B cell (primary cell): ENCODE data around the gene FRMPD1. TPM values are rescaled to one million over a fixed set of nuclear protein-coding genes. Genes with fewer than 3 reads are reported as not detected.

Experiments used
- ATAC-seq: fragments of 200-7000 bp; cut with Tn5 transposase; one replicate; pipeline ENCODE4 v1.10.0; 2021; ENCODE audit warnings: low read depth, mild to moderate bottlenecking, moderate number of reproducible peaks, moderate library complexity
- CTCF ChIA-PET: fragments of 350-600 bp; sonication (Branson Sonifier 250); formaldehyde crosslinking; loops from one replicate; lab custom pipeline; 2021; ENCODE audit warnings: antibody characterized with exemption, inconsistent platforms; lab: Charles Lee
- POLR2A ChIA-PET: fragments of 350-600 bp; sonication (Branson Sonifier 250); formaldehyde crosslinking; loops from one replicate; lab custom pipeline; 2021; ENCODE audit warnings: antibody characterized with exemption; lab: Charles Lee
- DNase-seq: peaks from one replicate; pipeline ENCODE4 v3.0.0; 2013
- H2AFZ ChIP-seq: 2 replicates; pipeline ENCODE4 v1.6.1; 2012; ENCODE audit warnings: mild to moderate bottlenecking, low read depth, low read length; ENCODE audit not compliant: insufficient read depth, poor library complexity, severe bottlenecking
- H3K27ac ChIP-seq, 2 donors: 1 replicate in 1 of 2; 2 replicates in 1 of 2; pipeline ENCODE4 v1.5.1; 2012 to 2013; ENCODE audit warnings: low read length in 2 of 2, mild to moderate bottlenecking in 2 of 2, moderate library complexity in 1 of 2
- H3K27me3 ChIP-seq, 4 experiments: fragments of 200-600 bp in 1 of 4; sonication (generic) in 1 of 4; replicated peaks in 1 of 4; 1 replicate in 2 of 4; 2 replicates in 2 of 4; pipeline versions ENCODE4 v1.6.1 to v1.7.0; 2013 to 2016; ENCODE audit warnings: low read length in 3 of 4, mild to moderate bottlenecking in 2 of 4, mixed read lengths in 1 of 4, moderate library complexity in 1 of 4; ENCODE audit not compliant: insufficient read depth in 4 of 4, control insufficient read depth in 3 of 4; ENCODE audit errors: control extremely low read depth in 1 of 4
- H3K36me3 ChIP-seq, 2 experiments: replicated peaks in 1 of 2; 1 replicate in 1 of 2; 2 replicates in 1 of 2; pipeline versions ENCODE4 v1.6.1 to v1.7.1; 2013; ENCODE audit warnings: low read length in 1 of 2; ENCODE audit not compliant: insufficient read depth in 2 of 2, control insufficient read depth in 1 of 2; ENCODE audit errors: control extremely low read depth in 1 of 2, extremely low read depth in 1 of 2
- H3K4me1 ChIP-seq, 2 donors: fragments of 200-600 bp in 1 of 2; sonication (generic) in 1 of 2; 1 replicate in 1 of 2; 2 replicates in 1 of 2; pipeline versions ENCODE4 v1.5.1 to v1.6.1; 2013 to 2017; ENCODE audit warnings: low read length in 2 of 2; ENCODE audit not compliant: control insufficient read depth in 2 of 2, insufficient read depth in 2 of 2
- H3K4me2 ChIP-seq: replicated peaks from 2 replicates; pipeline ENCODE3; 2012; ENCODE audit warnings: mild to moderate bottlenecking, low read depth, low read length; ENCODE audit not compliant: poor library complexity, severe bottlenecking
- H3K4me3 ChIP-seq, 5 experiments: fragments of 200-600 bp in 1 of 5; sonication (generic) in 1 of 5; 1 replicate in 3 of 5; 2 replicates in 2 of 5; pipeline versions ENCODE4 v1.5.1 to v1.7.0; 2011 to 2016; ENCODE audit warnings: low read length in 4 of 5, mild to moderate bottlenecking in 4 of 5, low read depth in 2 of 5, control low read depth in 1 of 5, moderate library complexity in 1 of 5; ENCODE audit not compliant: insufficient read depth in 1 of 5; ENCODE audit errors: control extremely low read depth in 1 of 5, extremely low read depth in 1 of 5
- H3K79me2 ChIP-seq: fragments of 200-600 bp; sonication (generic); one replicate; pipeline ENCODE4 v1.6.0; 2016; ENCODE audit warnings: low read length; ENCODE audit not compliant: control insufficient read depth, insufficient read depth
- H3K9ac ChIP-seq: fragments of 200-600 bp; sonication (generic); 2 replicates; pipeline ENCODE4 v1.6.1; 2017; ENCODE audit warnings: mild to moderate bottlenecking, low read length, moderate library complexity
- H3K9me3 ChIP-seq, 3 donors: one replicate each; pipeline versions ENCODE4 v1.6.1 to v1.7.1; 2013; ENCODE audit warnings: low read length in 2 of 3; ENCODE audit not compliant: control insufficient read depth in 2 of 3, insufficient read depth in 1 of 3; ENCODE audit errors: control extremely low read depth in 1 of 3
- H4K20me1 ChIP-seq: 2 replicates; pipeline ENCODE4 v1.6.0; 2012; ENCODE audit warnings: mild to moderate bottlenecking, low read length; ENCODE audit not compliant: insufficient read depth, control insufficient read depth, poor library complexity, severe bottlenecking
- H3K27ac Mint-ChIP-seq: one replicate; pipeline ENCODE4 v1.8.0; 2021; ENCODE audit warnings: mixed read lengths
- H3K27me3 Mint-ChIP-seq: one replicate; pipeline ENCODE4 v1.8.0; 2021; ENCODE audit warnings: mixed read lengths
- H3K4me1 Mint-ChIP-seq: one replicate; pipeline ENCODE4 v1.8.0; 2021; ENCODE audit warnings: mixed read lengths
- H3K4me3 Mint-ChIP-seq: one replicate; pipeline ENCODE4 v1.8.0; 2021; ENCODE audit warnings: mixed read lengths
- H3K9me3 Mint-ChIP-seq: one replicate; pipeline ENCODE4 v1.8.0; 2022; ENCODE audit warnings: mixed read lengths; ENCODE audit not compliant: insufficient read depth
- EZH2 ChIP-seq: IDR thresholded peaks from 2 replicates; pipeline ENCODE4 v1.6.1; 2012; ENCODE audit warnings: borderline replicate concordance, low read depth, mild to moderate bottlenecking, moderate library complexity, low read length; ENCODE audit not compliant: insufficient read depth, poor library complexity, severe bottlenecking
- WGBS: methylation state at CpG from one replicate; pipeline ENCODE4 v1.1.5; 2013; ENCODE audit warnings: missing lambda C conversion rate; ENCODE audit not compliant: insufficient coverage; 5-methylcytosine and 5-hydroxymethylcytosine counted together
- intact Hi-C: fragments of 100-400 bp; cut with micrococcal nuclease; formaldehyde crosslinking; loops from one replicate; pipeline ENCODE4 v1.10.0; 2022
- polyA plus RNA-seq: library from polyadenylated mRNA; depleted of rRNA; stranded (reverse); fragments of >200 nt; gene quantifications from 2 replicates; pipeline ENCODE4 v1.2.3, GENCODE V29; 2012
- total RNA-seq, 2 donors: library from RNA; stranded (reverse); fragments of 120-200 nt in 1 of 2; gene quantifications; 1 replicate in 1 of 2; 2 replicates in 1 of 2; pipeline versions ENCODE4 v1.2.3 to v1.2.4, GENCODE V29; 2013 to 2022
- TF ChIP-seq, protein P1 (sequence below): fragments of 200-600 bp; IDR thresholded peaks from one replicate; pipeline ENCODE4 v1.8.0; 2022; ENCODE audit warnings: antibody characterized with exemption, mild to moderate bottlenecking

Gene FRMPD1
- total and polyA plus RNA-seq, 2 donors (not counting 1 experiment from before 2014, with no cell fraction given) = 0.05 TPM; not detected in 1

DNA sequence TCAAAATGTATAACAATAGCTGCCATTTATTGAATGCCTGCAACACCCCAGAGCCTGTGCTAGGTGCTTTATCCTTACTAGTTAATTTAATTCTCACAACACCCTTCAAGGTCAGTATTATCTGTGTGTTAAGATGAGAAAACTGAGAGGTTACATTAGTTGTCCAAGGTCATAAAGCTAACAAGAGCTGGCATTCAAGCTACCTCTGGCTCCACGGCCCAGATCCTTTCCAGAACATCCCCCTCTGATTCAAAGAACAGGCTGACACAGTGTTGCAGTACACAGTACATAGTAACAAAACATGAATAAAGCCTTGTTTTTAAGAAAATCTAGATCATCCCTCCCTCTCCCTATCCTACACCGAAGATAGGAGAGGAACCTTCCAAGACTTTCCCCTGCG is 9.4 kb upstream of the FRMPD1 start:
- 100% methylated on average over 1 of the region's 3 CpGs for WGBS

DNA sequence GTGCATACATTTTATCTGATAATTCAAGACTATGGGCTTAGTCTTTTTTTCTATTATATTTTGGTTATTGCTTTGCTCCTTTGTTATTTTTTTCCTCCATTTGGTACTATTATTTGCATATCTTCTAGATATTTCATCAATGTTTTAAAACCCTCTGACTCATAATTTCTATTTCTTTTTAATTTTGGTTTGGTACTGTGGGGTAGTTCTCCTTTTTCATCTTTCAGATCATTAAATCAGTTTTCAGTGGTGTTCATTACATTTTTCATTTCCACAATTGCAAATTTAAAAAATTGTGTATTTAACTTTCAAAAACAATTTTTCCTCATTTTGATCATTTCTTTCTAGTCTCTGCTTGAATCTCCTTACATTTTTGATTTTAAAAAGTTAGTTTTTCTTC is 7.5 kb upstream of the FRMPD1 start:
- ATAC-seq = no peak
- Mint-ChIP-seq H3K4me1 (no peaks in the 10 kb centered on the region), H3K27ac (no peak overlapping the region), H3K9me3 (no peaks in the 10 kb centered on the region), H3K4me3 (no peak overlapping the region), H3K27me3 (peaks cover 28% of the 10 kb centered on the region)
- H3K4me3 ChIP-seq = no peak overlapping the region
- H2AFZ ChIP-seq = no peak overlapping the region
- peaks cover 0 to 16% (median under 1%) of the 10 kb centered on the region in 4 experiments for H3K27me3 ChIP-seq
- no peak for DNase-seq
- no peak overlapping the region for H3K4me2 ChIP-seq
- TF ChIP-seq, protein P1, sequence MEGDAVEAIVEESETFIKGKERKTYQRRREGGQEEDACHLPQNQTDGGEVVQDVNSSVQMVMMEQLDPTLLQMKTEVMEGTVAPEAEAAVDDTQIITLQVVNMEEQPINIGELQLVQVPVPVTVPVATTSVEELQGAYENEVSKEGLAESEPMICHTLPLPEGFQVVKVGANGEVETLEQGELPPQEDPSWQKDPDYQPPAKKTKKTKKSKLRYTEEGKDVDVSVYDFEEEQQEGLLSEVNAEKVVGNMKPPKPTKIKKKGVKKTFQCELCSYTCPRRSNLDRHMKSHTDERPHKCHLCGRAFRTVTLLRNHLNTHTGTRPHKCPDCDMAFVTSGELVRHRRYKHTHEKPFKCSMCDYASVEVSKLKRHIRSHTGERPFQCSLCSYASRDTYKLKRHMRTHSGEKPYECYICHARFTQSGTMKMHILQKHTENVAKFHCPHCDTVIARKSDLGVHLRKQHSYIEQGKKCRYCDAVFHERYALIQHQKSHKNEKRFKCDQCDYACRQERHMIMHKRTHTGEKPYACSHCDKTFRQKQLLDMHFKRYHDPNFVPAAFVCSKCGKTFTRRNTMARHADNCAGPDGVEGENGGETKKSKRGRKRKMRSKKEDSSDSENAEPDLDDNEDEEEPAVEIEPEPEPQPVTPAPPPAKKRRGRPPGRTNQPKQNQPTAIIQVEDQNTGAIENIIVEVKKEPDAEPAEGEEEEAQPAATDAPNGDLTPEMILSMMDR = no peak
- no peak for TF ChIP-seq EZH2
- POLR2A ChIA-PET = no interaction called here
- H3K9ac ChIP-seq = no peak overlapping the region
- H3K79me2 ChIP-seq = no peaks in the 10 kb centered on the region
- no peak overlapping the region for H3K27ac ChIP-seq
- H3K36me3 ChIP-seq = no peaks in the 10 kb centered on the region
- H3K9me3 ChIP-seq = no peaks in the 10 kb centered on the region
- H4K20me1 ChIP-seq = no peaks in the 10 kb centered on the region
- intact Hi-C loops = no loop called here
- no peaks in the 10 kb centered on the region for H3K4me1 ChIP-seq
- CTCF ChIA-PET = interaction anchor here (1.3 kb wide), 1 partner anchor 22 kb away, joined by 3 read pairs; no protein-coding TSS in a partner anchor

More for the DNA sequence above, 9.4 kb upstream of the FRMPD1 start:
- H3K9ac ChIP-seq = no peak overlapping the region
- no peaks in the 10 kb centered on the region for H3K9me3 ChIP-seq
- no peak for ATAC-seq
- peaks cover 0 to 16% (median 0%) of the 10 kb centered on the region in 4 experiments for H3K27me3 ChIP-seq
- no peak overlapping the region for H3K27ac Mint-ChIP-seq
- no peak for DNase-seq
- H3K4me1 ChIP-seq = no peaks in the 10 kb centered on the region
- H4K20me1 ChIP-seq = no peaks in the 10 kb centered on the region
- H3K79me2 ChIP-seq = no peaks in the 10 kb centered on the region
- H3K9me3 Mint-ChIP-seq = no peaks in the 10 kb centered on the region
- no peaks in the 10 kb centered on the region for H3K4me1 Mint-ChIP-seq
- no peak overlapping the region for H3K4me2 ChIP-seq
- no peak overlapping the region for H3K4me3 ChIP-seq
- intact Hi-C loops = no loop called here
- H3K4me3 Mint-ChIP-seq = no peak overlapping the region
- no peak overlapping the region for H3K27ac ChIP-seq
- peaks cover 20% of the 10 kb centered on the region for H3K27me3 Mint-ChIP-seq
- POLR2A ChIA-PET = no interaction called here
- CTCF ChIA-PET = no interaction called here
- TF ChIP-seq, protein P1 = no peak
- TF ChIP-seq EZH2 = no peak
- no peak overlapping the region for H2AFZ ChIP-seq
- H3K36me3 ChIP-seq = no peaks in the 10 kb centered on the region
